ENCODE results near the gene GNB4.
A peak's percentile ranks its signal among the peaks of the same experiment; 100 is the strongest.

Gene GNB4

DNA sequence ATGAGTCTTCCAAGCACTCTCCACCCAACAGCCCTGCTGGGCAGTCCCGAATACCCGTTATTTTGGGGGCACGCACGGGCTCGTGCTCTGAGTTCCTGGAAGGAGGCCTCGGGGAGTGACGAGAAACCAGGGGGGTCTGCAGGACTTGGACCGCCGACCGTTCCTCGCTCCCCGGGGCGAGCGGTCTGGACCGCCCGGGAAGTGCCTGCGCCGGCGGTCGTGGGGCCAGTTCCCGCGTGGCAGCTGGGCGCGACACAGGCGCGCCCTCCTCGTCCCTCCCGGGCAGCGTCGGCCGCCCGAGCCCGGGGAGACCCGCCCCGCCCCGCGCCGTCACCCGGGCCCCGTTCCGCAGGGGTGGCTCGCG lies 387 bp downstream of the GNB4 start:
- TF ChIP-seq CTCF (IDR thresholded peaks at IDR 0.05; ENCODE audit: borderline replicate concordance, extremely low read depth, low read length, poor library complexity, severe bottlenecking) (no peak), EZH2 (IDR thresholded peaks at IDR 0.05; ENCODE audit: borderline replicate concordance, low read depth, low read length, severe bottlenecking) (no peak)
- peak overlapping the region; percentile 81 for H3K27ac ChIP-seq (ENCODE audit: low read length)
- peaks cover 10% of the 10 kb centered on the region; the same call in 1 of the 2 replicates for H3K36me3 ChIP-seq (ENCODE audit: insufficient read depth, low read length)
- H2AFZ ChIP-seq (ENCODE audit: low read depth, low read length): peak overlapping the region; percentile 85
- peaks cover 9% of the 10 kb centered on the region for H3K27me3 ChIP-seq (ENCODE audit: insufficient read depth, low read length, poor library complexity)
- peak overlapping the region; percentile 73 for H3K4me2 ChIP-seq (ENCODE audit: insufficient read depth, low read length)
- H3K4me3 ChIP-seq (ENCODE audit: low read depth in 1 of 2, low read length in 2 of 2): peak overlapping the region; percentile 96 to 98
- peaks cover 39% of the 10 kb centered on the region for H3K4me1 ChIP-seq (ENCODE audit: insufficient read depth, low read length)
- DNase-seq: peak; percentile 49
- peak; percentile 65 for ATAC-seq (ENCODE audit: insufficient read depth, low read depth)
- peak overlapping the region; percentile 90 for H3K9ac ChIP-seq (ENCODE audit: low read depth, low read length)
- peaks cover 52% of the 10 kb centered on the region for H3K79me2 ChIP-seq (ENCODE audit: insufficient read depth, low read length)
- peaks cover 12% of the 10 kb centered on the region for H4K20me1 ChIP-seq (ENCODE audit: insufficient read depth, low read length)
- no peaks in the 10 kb centered on the region for H3K9me3 ChIP-seq (ENCODE audit: insufficient read depth, low read length, severe bottlenecking)

GRCh38 chr3:179450261-179450701 lies 989 bp downstream of the GNB4 start:
- H3K4me1 ChIP-seq (ENCODE audit: insufficient read depth, low read length): peaks cover 41% of the 10 kb centered on the region
- TF ChIP-seq EZH2 (IDR thresholded peaks at IDR 0.05; ENCODE audit: borderline replicate concordance, low read depth, low read length, severe bottlenecking) (no peak), CTCF (IDR thresholded peaks at IDR 0.05; ENCODE audit: borderline replicate concordance, extremely low read depth, low read length, poor library complexity, severe bottlenecking) (no peak)
- peak overlapping the region; percentile 90 for H3K9ac ChIP-seq (ENCODE audit: low read depth, low read length)
- no peaks in the 10 kb centered on the region for H3K9me3 ChIP-seq (ENCODE audit: insufficient read depth, low read length, severe bottlenecking)
- peaks cover 11% of the 10 kb centered on the region; the same call in 1 of the 2 replicates for H3K36me3 ChIP-seq (ENCODE audit: insufficient read depth, low read length)
- peak overlapping the region; percentile 73 for H3K4me2 ChIP-seq (ENCODE audit: insufficient read depth, low read length)
- H3K27me3 ChIP-seq (ENCODE audit: insufficient read depth, low read length, poor library complexity): peaks cover 8% of the 10 kb centered on the region
- peaks cover 58% of the 10 kb centered on the region for H3K79me2 ChIP-seq (ENCODE audit: insufficient read depth, low read length)
- DNase-seq (no peak), ATAC-seq (ENCODE audit: insufficient read depth, low read depth) (0 out of 3 replicates have a peak, but pooled peaks have one; percentile 21)
- H3K27ac ChIP-seq (ENCODE audit: low read length): peak overlapping the region; percentile 81
- H3K4me3 ChIP-seq (ENCODE audit: low read depth in 1 of 2, low read length in 2 of 2): peak overlapping the region; percentile 96 to 98
- H4K20me1 ChIP-seq (ENCODE audit: insufficient read depth, low read length): peaks cover 13% of the 10 kb centered on the region
- H2AFZ ChIP-seq (ENCODE audit: low read depth, low read length): peak overlapping the region; percentile 85

- Histone ChIP-seq H3K36me3 (ENCODE audit: insufficient read depth, low read length) (peaks cover 11% of the 10 kb centered on the region; the same call in 1 of the 2 replicates), H3K4me3 (ENCODE audit: low read depth in 1 of 2, low read length in 2 of 2) (peak overlapping the region; percentile 96 to 98; a peak in 3 of 4 replicates), H3K27ac (ENCODE audit: low read length) (peak overlapping the region; percentile 81; the same call in 1 of the 2 replicates), H3K9ac (ENCODE audit: low read depth, low read length) (peak overlapping the region; percentile 90), H3K79me2 (ENCODE audit: insufficient read depth, low read length) (peaks cover 64% of the 10 kb centered on the region), H3K4me2 (ENCODE audit: insufficient read depth, low read length) (peak overlapping the region; percentile 73), H2AFZ (ENCODE audit: low read depth, low read length) (peak overlapping the region; percentile 85; the same call in 1 of the 2 replicates), H3K27me3 (ENCODE audit: insufficient read depth, low read length, poor library complexity) (peaks cover 3% of the 10 kb centered on the region), H4K20me1 (ENCODE audit: insufficient read depth, low read length) (peaks cover 13% of the 10 kb centered on the region), H3K9me3 (ENCODE audit: insufficient read depth, low read length, severe bottlenecking) (no peaks in the 10 kb centered on the region), H3K4me1 (ENCODE audit: insufficient read depth, low read length) (peaks cover 41% of the 10 kb centered on the region)
- TF ChIP-seq CTCF (IDR thresholded peaks at IDR 0.05; ENCODE audit: borderline replicate concordance, extremely low read depth, low read length, poor library complexity, severe bottlenecking): no peak
- TF ChIP-seq EZH2 (IDR thresholded peaks at IDR 0.05; ENCODE audit: borderline replicate concordance, low read depth, low read length, severe bottlenecking): no peak
- ATAC-seq (ENCODE audit: insufficient read depth, low read depth): no peak
- DNase-seq: no peak
Observed at GRCh38 chr3:179449636-179450035, 1.6 kb downstream of the GNB4 start.

Measured in DND-41 (cell line).